ENCODE data around the gene FAM13A.
A peak's percentile ranks its signal among the peaks of the same experiment; 100 is the strongest.
"Not testable (repeated sequence)": the region's sequence is repeated elsewhere in the genome, so short reads cannot be mapped to it uniquely, and the experiment has no call there.

The FAM13A gene

DNA sequence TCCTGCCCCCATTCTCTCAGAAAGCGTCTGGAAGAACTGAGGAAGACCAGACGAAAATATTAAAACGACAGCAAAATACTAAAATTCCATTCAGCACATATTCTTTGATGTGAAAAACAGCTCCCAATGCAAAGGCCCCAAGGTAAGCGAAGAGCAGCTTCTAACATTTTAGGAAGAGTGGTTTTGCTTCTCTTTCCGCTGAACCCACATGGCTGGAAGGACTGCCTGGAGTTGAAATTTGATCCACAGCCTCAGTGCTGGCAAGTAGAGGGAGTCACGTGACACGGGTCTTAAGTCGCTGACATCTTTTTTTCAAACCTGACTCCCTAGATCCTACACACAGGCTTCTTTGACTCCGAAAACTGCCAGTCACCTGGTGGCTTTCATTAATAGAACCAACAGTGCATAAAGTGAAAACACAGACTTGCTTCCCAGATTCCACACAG, at the start of gene FAM13A:
Gene FAM13A, minus strand, starts transcription at position 233 of the 446 bp plus-strand sequence. Its CDS starts 221 bp downstream, at position 12.
- DNase-seq: peak; percentile 92

DNA sequence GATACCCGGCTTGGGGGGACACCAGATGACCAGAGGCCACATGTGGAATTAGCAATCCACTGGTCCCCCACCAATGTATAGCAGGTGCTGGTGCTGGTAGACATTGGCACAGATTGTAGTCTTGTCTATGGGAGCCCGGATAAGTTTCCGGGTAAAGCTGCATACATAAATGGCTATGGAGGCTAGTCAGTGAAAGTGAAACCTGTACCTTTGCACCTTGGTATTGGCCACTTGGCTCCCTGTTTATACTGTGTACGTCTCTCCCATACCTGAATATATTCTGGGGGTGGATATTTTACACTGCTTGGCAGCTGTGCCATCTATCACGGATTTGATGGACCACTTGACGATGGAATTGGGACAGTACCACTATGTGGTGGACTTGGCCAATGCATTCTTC, 48.7 kb upstream of the FAM13A start:
- DNase-seq: no peak

DNA sequence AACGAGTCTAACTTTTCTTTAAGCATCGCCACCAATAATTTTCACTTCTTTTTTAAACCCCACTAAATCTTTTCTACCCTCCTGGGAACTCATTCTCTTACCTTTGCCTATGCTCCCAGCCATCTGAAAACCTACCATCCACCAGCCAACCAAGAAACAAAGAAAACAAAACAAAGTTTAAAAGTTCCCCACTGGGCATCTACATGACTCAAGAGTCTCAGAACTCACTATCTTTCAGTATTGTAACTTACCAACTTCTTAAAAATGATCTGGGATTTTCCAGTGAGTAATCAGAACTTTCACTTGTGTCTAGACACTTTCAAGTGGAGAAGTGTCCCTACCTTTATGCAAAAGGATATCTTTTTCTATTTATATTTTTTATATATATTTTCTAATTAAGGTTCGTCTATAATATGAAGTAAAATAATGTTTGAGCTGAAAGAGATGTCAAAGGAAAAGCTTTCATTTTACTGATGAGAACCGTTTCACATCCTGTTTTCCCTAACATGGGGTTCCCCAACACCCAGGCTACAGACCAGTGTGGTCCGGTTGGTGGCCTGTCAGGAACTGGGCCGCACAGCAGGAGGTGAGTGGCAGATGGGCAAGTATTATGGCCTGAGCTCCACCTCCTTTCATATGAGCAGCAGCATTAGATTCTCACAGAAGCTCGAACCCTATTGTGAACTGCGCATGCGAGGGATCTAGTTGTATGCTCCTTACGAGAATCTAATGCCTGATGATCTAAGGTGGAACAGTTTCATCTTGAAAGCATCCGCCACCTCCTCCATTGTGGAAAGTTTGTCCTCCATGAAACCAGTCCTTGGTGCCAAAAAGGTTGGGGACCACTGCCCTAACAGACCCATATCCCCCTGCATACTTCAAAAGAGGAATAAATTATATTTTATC, 44.5 kb upstream of the FAM13A start:
- DNase-seq: no peak

DNA sequence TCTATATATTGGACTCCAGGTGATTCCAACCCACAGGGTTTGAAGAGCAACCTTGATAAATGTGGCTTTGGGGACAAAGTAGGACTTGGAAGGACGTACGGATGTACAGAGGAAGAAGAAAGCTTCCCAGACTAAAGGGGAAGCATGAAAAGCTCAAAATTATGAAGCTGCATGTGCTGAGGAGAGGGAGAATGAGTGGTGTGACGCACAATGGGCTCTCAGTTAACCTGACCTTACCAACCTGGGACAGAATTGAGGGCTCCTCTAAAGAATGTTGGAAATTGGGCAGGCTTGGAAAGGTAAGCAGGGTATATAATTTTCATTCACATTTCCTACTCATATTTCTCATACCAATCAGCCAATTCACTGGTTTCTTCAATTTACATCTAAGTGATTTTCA, 43.9 kb upstream of the FAM13A start:
- DNase-seq: no peak

DNA sequence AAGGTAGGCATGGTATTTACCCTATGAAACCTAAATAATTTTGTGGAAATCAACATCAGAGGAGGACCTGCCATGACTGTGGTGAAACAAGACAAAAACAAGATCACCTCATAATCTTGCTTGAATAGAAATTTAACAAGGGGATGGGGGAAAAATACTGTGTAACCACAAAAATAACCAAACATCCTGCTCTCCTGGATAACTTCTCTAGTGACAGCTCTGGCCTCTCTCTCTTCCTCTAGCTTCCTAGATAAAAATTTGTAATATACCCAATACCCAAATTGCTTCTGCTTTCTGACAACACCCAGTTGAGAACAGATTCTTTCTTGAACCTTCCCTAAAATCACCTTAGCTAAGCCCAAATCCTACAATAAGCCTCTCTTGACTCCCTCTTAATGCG, 42.5 kb upstream of the FAM13A start:
- DNase-seq: no peak

DNA sequence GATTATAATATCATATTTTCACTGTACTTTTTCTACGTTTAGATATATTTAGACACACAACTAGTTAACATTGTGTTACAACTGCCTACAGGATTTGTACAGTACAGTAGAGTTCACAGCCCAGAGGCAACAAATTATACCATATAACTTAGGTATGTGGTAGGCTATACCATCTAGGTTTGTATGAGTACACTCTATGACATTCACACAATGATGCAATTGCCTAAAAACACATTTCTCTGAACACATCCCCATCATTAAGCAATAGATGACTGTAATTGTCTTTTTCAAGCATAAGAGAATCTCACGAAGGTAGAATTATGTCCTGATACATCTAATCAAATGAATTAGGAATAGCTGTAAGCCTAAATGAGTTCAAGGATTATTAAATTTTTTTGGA, 42.0 kb upstream of the FAM13A start:
- no peak for DNase-seq

DNA sequence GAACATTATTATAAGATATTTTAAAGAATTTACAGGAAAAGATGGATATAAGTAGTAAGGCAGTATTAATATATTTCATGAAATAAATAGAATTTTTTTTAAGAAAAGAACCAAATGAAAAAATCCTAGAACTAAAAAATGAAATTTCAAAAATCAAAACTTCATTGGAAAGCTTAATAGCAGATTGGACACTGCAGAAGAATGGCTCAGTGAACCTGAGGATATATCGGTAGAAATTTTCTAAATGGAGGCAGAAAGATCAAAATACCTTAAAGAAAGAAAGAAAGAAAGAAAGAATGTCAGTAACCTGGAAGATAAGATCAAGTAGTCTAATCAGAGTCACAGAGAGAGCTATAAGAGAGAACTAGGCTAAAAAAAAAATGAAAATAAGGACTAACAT, 21.3 kb upstream of the FAM13A start:
- no peak for DNase-seq

DNA sequence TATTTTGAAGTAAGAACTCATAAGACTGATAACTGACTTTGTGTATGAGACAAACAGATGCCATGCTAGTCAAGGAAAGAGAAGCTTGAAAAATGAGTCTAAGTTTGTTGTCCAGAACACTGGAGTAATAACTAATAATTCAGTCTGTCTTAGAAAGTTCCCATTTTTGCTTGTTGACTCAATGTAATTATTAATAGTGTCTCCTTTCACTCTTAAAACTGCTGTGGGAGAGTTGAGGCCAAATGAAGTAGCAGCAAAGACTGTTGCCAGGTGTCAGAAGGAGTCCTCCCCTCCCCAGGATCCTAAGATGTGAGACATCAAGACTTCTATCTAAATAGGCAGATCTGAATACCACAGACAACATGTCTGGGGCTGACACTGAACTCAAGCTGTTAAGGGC, 20.8 kb upstream of the FAM13A start:
- no peak for DNase-seq

DNA sequence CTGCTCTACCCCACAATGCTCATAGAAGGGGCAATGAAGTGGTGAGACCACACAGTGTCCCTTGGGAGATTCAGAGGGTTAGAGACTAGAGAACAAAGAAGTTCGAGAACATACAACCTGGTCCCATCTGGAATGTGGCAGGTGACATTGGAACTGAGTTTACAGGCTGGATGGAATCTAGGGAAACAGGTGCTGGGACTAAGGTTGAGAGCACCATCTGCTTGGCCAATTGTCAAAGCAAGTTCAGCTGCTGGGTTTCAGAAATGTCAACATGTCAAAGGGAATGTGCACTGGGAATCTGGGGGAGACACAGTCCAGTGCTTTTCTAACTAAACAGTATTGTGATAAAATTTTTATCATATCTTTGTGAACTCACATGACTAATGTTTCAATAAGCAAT, 15.9 kb upstream of the FAM13A start:
- DNase-seq: no peak

DNA sequence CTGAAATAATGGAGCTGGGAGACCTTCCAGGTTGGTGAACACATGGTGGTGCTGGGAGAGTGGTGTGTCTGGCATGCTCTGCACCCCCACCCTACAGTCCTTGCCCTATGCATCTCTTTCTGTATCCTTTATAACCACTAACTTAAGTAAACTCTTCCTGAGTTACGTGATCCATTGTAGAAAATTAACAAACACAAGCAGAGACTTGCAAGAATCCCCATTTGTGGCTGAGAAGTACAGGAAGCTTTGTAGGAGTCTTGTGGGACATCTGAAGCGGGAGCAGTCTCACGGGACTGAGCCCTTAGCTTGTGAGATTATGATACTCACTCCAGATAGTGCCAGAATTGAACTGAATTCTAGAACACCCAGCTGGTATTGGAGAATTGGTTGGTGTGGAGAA, 14.3 kb upstream of the FAM13A start:
- no peak for DNase-seq

DNA sequence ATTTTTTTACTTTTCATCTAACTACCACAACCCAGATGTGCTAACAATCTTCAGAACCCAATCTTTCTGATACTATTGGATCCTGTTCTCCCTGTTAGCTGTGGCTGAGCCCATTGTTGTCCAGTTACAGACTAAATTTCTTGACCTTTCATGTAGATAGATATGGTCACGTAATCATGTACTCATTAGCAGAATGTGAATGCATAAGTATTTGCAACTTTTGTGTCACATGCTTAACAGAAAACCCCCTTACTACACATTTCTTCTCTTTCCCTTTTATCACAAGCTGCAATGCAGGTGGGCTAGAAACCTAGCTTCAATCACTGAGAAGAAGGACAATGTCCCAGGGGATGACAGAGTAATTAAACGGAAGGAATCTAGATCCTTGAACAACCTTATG, 13.1 kb upstream of the FAM13A start:
- DNase-seq: no peak

DNA sequence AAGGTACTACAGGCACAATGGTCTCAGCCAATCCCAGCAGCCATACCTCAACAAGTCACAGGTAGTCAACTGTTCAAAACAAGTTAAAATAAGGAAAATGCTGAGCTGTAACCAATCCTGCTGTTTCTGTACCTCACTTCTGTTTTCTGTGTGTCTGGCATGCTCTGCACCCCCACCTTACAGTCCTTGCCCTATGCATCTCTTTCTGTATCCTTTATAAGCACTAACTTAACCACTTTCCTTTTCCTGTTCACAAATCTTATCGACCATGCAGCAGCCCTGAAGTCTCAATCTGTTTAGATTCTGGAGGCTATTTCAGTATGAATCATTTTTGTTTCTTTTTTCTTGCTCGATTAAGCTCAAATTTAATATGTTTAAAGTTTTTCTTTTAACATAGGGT, 12.5 kb upstream of the FAM13A start:
- no peak for DNase-seq

DNA sequence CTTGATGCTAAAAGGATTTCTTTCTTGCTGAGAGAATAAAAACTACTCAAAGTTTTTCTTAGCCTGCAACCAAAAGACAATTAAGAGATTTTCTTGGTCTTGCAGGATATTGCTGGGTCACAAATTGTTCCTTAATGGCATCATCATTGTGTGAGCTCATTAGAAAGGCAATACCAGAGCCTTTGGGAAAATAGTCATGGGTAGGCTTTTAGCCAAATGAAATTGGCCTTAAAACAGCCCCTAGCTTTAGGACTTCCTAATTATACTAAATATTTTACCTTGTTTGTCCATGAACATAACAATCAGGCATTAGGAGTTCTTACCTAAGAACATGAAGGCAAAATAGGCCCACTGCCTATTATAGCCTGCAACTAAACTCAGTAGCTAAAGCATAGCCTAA, 10.4 kb upstream of the FAM13A start:
- no peak for DNase-seq

DNA sequence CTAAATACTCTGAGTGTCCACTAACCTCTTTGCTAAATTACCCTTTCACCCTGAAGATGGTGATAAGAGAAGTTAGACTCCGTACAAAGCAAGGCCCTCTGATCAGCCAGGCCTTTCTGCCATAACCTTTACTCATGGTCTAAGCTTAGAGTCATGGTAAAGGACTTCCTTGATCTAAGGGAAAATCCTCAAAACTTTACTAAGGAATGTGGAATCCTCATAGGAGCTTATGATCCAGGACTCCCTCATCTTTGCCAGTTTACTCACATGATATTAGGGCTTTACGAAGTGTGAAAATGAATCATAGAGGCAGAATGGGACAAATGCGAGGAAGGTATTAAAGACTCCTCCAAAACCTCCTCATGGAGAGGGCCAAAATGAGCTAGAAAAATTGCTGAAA, 7.9 kb upstream of the FAM13A start:
- DNase-seq: no peak

DNA sequence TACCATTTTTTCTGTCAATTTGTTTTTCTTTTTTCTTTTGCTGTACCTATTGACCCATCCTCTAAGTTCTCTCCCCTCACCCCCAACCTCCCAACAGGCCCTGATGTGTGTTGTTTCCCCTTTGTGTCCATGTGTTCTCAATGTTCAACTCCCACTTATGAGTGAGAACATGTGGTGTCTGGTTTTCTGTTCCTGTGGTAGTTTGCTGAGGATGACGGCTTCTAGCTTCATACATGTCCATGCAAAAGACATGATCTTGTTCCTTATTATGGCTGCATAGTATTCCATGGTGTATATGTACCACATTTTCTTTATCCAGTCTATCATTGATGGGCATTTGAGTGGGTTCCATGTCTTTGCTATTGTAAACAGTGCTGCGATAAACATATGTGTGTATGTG, 859 bp upstream of the FAM13A start:
- not testable (repeated sequence) for DNase-seq

DNA sequence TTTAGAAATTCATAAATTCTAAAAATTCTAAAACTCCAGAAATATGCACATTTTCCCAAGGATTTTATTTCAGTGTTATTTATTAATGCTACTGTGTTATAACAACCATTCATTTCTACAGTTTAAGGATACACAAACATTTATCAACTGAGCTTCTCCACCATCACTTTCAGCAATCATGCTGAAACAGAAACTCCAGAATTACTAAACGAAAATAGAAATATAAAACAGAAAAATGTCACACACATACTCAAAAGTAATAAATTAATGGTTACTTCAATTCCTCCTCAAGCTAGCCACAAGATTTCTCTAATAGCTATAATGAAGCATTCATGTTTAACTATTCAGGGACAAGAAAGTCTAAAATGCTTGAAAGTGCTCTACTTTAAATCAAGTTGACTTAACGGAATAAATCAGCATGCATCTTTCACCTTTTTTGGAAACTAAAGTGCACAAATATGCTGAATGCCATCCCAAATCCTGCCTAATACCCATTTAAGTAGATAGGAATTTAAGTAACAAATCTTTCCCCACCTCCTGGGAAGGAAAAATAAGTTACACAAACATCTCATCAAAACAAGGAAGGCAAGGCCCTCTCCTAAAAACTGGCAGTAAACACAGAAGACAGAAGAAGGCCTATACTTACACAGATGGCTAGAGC, 563 bp downstream of the FAM13A start:
- no peak for DNase-seq

DNA sequence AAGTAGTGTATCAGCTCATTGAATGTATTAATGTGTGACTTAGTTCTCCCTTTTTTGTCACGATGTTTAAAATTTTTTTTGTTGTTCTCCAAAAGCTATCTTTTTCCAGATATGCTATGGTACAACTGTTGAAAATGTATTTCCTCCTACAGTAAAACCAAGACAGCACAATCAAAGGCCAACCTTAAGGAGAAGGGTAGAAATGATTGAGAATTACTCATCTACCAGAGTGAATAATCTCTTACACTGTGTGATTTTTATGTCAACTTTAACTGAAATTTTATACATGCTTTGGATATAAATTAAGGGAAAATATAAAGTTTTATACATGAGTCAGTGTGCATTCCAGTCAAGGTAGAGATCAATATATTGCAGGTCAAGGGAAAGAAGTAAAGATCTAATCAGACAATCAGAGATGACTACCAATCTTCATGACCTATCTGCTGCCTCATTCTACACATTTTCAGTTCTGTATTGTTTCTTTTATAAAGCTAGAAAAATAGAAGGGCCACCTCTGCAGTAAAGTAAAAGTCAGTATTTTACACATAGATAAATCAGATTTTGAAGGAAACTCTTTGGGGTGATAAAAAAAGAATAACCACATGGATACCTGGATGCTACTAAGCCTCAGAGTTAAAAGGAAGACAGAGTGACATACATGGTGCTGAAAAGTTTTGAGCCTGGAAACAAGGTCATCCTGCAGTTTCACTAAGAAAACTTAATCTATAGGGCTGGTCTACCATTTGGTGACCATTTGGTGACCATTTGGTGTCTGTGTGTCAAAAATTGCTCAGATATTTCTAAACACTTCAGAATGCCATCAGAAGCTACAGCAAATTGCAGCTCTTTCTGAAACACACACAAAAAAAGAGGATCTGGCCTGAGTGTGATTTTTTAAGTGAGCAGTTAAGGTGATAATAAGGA, 1.6 kb downstream of the FAM13A start:
- DNase-seq: no peak

DNA sequence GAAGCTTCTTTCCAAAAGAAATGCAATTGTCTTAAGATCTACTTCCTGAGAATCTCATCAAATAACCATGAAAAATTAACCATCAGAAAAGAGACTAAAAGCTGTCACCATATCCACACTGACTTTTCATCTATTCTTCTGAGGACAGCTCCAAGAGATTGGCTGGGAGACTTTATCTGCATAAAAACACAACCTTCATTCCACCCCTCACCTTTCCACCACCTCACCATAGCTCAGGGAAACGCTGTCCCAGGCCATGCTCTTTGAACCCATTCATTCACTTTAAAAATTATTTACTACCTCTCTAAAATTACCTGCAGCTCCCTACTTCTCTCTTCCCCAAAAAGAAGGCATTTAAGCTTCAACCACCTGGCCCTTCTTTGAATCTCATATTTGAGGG, 2.4 kb downstream of the FAM13A start:
- DNase-seq: no peak

DNA sequence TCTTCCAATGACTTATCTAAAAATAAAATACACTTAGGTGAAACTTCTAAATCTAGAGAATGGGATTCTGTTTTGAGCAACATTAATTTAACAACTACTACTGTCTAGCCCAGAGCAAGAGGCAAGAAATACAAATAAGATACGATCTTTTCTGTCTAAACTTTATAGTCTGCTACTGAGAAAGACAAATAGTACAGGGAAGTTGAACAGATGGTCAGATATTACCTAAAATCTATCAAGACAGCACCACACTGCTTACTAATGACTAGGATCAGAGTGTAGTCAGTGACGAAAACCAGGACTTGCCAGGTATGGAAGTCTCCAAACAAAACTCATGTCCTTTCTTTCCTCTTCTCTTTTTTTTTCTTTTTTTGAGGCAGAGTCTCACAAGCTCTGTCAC, 7.1 kb downstream of the FAM13A start:
- no peak for DNase-seq

DNA sequence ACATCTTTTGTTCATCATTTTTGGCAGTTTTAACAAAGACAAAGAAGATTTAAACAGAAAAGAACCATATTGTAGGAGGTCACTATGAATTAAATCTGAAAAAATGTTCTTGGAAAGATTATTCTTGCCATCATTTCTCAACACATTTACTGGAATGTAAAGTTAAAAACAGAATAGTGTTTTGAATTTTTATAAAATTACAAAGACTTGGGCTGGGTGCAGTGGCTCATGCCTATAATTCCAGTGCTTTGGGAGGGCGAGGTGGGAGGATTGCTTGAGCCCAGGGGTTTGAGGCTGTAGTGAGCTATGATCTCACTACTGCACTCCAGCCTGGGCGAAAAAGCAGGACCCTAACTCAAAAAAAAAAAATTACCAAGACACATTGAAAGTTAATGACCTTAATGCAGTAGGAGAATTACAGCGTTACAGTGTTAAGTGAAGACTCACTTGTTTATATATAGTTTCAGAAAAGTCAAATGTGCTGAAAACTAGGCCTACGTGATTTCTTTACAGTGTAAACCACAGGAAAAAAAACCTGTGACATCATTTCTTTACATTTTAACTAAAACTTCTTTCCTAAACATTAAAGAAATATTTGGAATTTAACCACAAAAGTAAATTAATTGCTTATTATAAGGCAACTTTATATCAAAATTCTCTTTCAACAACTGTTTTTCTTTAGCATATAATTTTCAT, 7.9 kb downstream of the FAM13A start:
- DNase-seq: no peak

DNA sequence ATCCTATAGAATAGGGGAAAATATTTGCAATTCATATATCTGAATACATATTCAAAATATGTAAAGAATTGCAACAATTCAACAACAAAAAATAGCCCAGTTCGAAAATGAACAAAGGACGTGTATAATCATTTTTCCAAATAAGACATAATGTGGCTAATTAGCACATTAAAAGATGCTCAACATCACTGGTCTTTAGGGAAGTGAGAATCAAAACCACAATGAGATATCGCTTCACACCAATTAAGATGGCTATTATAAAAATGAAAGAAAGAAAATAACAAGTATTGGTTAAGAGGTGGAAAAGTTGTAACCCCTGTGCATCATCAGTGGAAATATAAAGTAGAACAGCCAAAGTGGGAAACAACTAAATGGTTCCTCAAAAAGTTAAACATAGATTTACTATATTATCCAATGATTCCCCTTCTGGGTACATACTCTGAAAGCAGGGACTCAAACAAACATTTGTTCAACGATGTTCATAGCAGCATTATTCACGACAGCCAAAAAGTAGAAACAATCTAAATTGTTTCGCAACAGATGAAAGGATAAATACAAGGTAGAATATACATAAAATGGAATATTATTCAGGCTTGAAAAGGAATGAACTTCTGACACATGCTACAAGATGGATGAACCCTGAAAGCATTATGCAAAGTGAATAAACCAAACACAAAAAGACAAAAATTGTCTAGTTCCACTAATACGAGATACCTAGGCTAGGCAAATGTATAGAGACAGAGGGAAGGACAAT, 12.7 kb downstream of the FAM13A start:
- no peak for DNase-seq

DNA sequence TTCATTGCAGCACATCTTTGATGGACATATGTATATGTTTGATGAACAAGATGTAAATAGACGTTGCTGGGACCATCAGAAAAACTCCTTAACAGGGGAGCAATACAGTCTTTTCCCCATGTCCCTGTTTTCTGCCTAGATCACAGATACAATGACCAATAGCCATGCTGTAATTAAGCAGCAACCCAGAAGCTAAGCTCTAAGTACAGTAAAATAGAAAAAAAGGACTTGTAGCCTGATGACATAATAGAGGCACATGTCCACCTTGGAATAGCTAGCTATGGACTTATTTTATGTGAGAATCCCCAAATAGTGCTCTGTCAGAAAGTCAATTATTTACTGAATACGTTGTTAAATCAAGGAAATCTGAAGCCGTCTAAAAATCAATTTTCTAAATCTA, 14.9 kb downstream of the FAM13A start:
- no peak for DNase-seq
